ENCODE results near the gene POPDC3. TPM values are rescaled to one million over a fixed set of nuclear protein-coding genes. Genes with fewer than 3 reads are reported as not detected.

POPDC3 gene
- total and polyA plus RNA-seq, 11 donors: 29.3 to 59.7 (median 53.0) TPM

- H3K4me3 ChIP-seq: no peak overlapping the region
- WGBS, 4 donors: 38 to 65% (median 49%) methylated on average over 1 of the region's 1 CpG
- ATAC-seq: no peak
- H3K27me3 ChIP-seq: no peaks in the 10 kb centered on the region
- peaks cover 0 to 10% (median 0%) of the 10 kb centered on the region in 12 donors for H3K9me3 ChIP-seq
- no peak overlapping the region for H3K27ac ChIP-seq
- no peak for TF ChIP-seq POLR2A (IDR thresholded peaks at IDR 0.05)
- no peak for DNase-seq
- peaks cover 0 to 5% (median 0%) of the 10 kb centered on the region in 12 donors for H3K4me1 ChIP-seq
- H3K36me3 ChIP-seq: no peaks in the 10 kb centered on the region
- intact Hi-C loops (cut with DNase I): no loop called here
Observed at GRCh38 chr6:105194106-105194505, 14.3 kb upstream of the POPDC3 start.

GRCh38 chr6:105193647-105194046, 13.8 kb upstream of the POPDC3 start:
- no peaks in the 10 kb centered on the region for H3K36me3 ChIP-seq
- H3K27me3 ChIP-seq: no peaks in the 10 kb centered on the region
- H3K27ac ChIP-seq: no peak overlapping the region
- TF ChIP-seq CTCF (IDR thresholded peaks at IDR 0.05): no peak
- TF ChIP-seq POLR2A (IDR thresholded peaks at IDR 0.05): no peak
- H3K4me3 ChIP-seq: no peak overlapping the region
- ATAC-seq (no peak), DNase-seq (no peak)
- peaks cover 0 to 5% (median 0%) of the 10 kb centered on the region in 12 donors for H3K4me1 ChIP-seq
- WGBS, 4 donors: 71 to 83% (median 74%) methylated on average over 1 of the region's 1 CpG
- intact Hi-C loops (cut with DNase I): no loop called here
- peaks cover 0 to 10% (median 0%) of the 10 kb centered on the region in 12 donors for H3K9me3 ChIP-seq

GRCh38 chr6:105192707-105193465, 13.1 kb upstream of the POPDC3 start:
- no peak for DNase-seq
- Histone ChIP-seq H3K4me3 (no peak overlapping the region), H3K27ac (no peak overlapping the region), H3K36me3 (no peaks in the 10 kb centered on the region), H3K4me1 (peaks cover 0 to 5% (median 0%) of the 10 kb centered on the region in 12 donors), H3K9me3 (peaks cover 0 to 9% (median 0%) of the 10 kb centered on the region in 12 donors), H3K27me3 (no peaks in the 10 kb centered on the region)
- TF ChIP-seq CTCF (IDR thresholded peaks at IDR 0.05) (no peak), POLR2A (IDR thresholded peaks at IDR 0.05) (no peak)
- intact Hi-C loops (cut with DNase I): no loop called here
- WGBS, 4 donors: 67 to 75% (median 71%) methylated on average over 7 of the region's 7 CpGs
- no peak for ATAC-seq

GRCh38 chr6:105191351-105191750, 11.5 kb upstream of the POPDC3 start:
- H3K4me1 ChIP-seq: peaks cover 0 to 5% (median 0%) of the 10 kb centered on the region in 12 donors
- 87 to 93% (median 93%) methylated on average over 1 of the region's 1 CpG for WGBS, 4 donors
- intact Hi-C loops (cut with DNase I): no loop called here
- TF ChIP-seq CTCF (IDR thresholded peaks at IDR 0.05) (no peak), POLR2A (IDR thresholded peaks at IDR 0.05) (no peak)
- DNase-seq (no peak), ATAC-seq (no peak)
- no peaks in the 10 kb centered on the region for H3K9me3 ChIP-seq
- no peaks in the 10 kb centered on the region for H3K36me3 ChIP-seq
- H3K27ac ChIP-seq: no peak overlapping the region
- H3K4me3 ChIP-seq: no peak overlapping the region
- no peaks in the 10 kb centered on the region for H3K27me3 ChIP-seq
